Keratinocyte (primary cell): ENCODE data around the gene RGPD8.
"Not testable (repeated sequence)": the region's sequence is repeated elsewhere in the genome, so short reads cannot be mapped to it uniquely, and the experiment has no call there.

Experiments
- EZH2 ChIP-seq: IDR thresholded peaks from one replicate; pipeline ENCODE4 v1.6.1; 2012; ENCODE audit warnings: inconsistent platforms, mild to moderate bottlenecking, low read length, moderate library complexity
- TF ChIP-seq, protein P1 (sequence below), 3 experiments: IDR thresholded peaks in 1 of 3; conservative IDR thresholded peaks in 1 of 3; optimal IDR thresholded peaks in 1 of 3; 2 replicates in 2 of 3; 3 replicates in 1 of 3; pipeline versions ENCODE3 to v1.5.1; 2011; ENCODE audit warnings: low read length in 3 of 3, mild to moderate bottlenecking in 3 of 3, moderate library complexity in 2 of 3, control low read depth in 1 of 3, inconsistent platforms in 1 of 3; ENCODE audit not compliant: insufficient read depth in 2 of 3; ENCODE audit errors: extremely low read depth in 1 of 3

DNA sequence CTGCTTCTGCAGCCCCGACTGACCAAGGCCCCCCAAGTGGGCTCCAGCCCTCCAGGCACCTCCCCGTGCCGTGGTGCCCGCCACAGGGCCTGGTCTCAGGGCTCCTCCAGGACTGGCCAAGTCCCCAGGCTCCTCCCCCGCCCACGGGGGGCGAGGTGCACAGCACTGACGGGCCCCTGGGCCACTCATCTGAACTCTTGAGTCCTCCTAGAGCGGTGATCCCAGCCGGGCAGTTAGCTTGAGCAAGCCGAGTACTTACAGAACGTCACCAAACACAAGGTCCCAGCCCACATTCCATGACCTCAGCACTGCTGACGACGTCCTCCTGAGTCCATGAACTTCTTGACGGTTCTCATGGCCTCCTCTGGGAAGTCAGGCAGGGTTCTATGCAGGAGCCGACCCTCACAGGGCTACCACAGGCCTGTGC is 4.0 kb upstream of the RGPD8 start:
- TF ChIP-seq, protein P1, sequence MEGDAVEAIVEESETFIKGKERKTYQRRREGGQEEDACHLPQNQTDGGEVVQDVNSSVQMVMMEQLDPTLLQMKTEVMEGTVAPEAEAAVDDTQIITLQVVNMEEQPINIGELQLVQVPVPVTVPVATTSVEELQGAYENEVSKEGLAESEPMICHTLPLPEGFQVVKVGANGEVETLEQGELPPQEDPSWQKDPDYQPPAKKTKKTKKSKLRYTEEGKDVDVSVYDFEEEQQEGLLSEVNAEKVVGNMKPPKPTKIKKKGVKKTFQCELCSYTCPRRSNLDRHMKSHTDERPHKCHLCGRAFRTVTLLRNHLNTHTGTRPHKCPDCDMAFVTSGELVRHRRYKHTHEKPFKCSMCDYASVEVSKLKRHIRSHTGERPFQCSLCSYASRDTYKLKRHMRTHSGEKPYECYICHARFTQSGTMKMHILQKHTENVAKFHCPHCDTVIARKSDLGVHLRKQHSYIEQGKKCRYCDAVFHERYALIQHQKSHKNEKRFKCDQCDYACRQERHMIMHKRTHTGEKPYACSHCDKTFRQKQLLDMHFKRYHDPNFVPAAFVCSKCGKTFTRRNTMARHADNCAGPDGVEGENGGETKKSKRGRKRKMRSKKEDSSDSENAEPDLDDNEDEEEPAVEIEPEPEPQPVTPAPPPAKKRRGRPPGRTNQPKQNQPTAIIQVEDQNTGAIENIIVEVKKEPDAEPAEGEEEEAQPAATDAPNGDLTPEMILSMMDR (optimal IDR thresholded peaks at IDR 0.05 in 1 of 3, IDR thresholded peaks at IDR 0.05 in 1 of 3, conservative IDR thresholded peaks at IDR 0.05 in 1 of 3; ENCODE audit: extremely low read depth in 1 of 3, insufficient read depth in 2 of 3, low read length in 3 of 3), result not testable (repeated sequence)
- not testable (repeated sequence) for TF ChIP-seq EZH2
